ENCODE results near the gene DUOX1. TPM values are rescaled to one million over a fixed set of nuclear protein-coding genes. Genes with fewer than 3 reads are reported as not detected.

Gene DUOX1
- total and polyA plus RNA-seq, 4 donors: 0.13 to 4.5 (median 0.59) TPM

GRCh38 chr15:45205192-45205591 lies 75.4 kb downstream of the DUOX1 start:
- no peak overlapping the region for H3K4me3 ChIP-seq (ENCODE audit: low read length in 2 of 2)
- H3K27ac ChIP-seq (ENCODE audit: low read depth in 1 of 2, low read length in 2 of 2): no peak overlapping the region
- DNase-seq (no peak), ATAC-seq (ENCODE audit: low FRiP score) (no peak)
- 3 to 9% methylated on average over 2 of the region's 2 CpGs for WGBS, 2 donors
- H3K9me3 ChIP-seq (ENCODE audit: control insufficient read depth, low read length): no peaks in the 10 kb centered on the region
- H3K36me3 ChIP-seq (ENCODE audit: control insufficient read depth in 1 of 2, insufficient read depth in 2 of 2, low read length in 1 of 2): no peaks in the 10 kb centered on the region
- no peaks in the 10 kb centered on the region for H3K27me3 ChIP-seq (ENCODE audit: control insufficient read depth in 1 of 2, insufficient read depth in 2 of 2, low read length in 1 of 2)
- intact Hi-C loops (cut with DNase I): loop anchor here in 1 of 2 donors (5.0 to 10.0 kb wide), 2 partner anchors 197 to 430 kb away; partner anchors contain the start of gene SQOR
- H3K4me1 ChIP-seq (ENCODE audit: control insufficient read depth in 1 of 2, insufficient read depth in 2 of 2, low read length in 2 of 2): no peaks in the 10 kb centered on the region

- H3K27me3 ChIP-seq (ENCODE audit: control insufficient read depth in 1 of 2, insufficient read depth in 2 of 2, low read length in 1 of 2): peaks cover 0 to 1% of the 10 kb centered on the region in 2 donors
- 91 to 96% methylated on average over 1 of the region's 1 CpG for WGBS, 2 donors
- H3K9me3 ChIP-seq (ENCODE audit: control insufficient read depth, low read length): no peaks in the 10 kb centered on the region
- H3K4me3 ChIP-seq (ENCODE audit: low read length in 2 of 2): no peak overlapping the region
- H3K4me1 ChIP-seq (ENCODE audit: control insufficient read depth in 1 of 2, insufficient read depth in 2 of 2, low read length in 2 of 2): no peaks in the 10 kb centered on the region
- no peaks in the 10 kb centered on the region for H3K36me3 ChIP-seq (ENCODE audit: control insufficient read depth in 1 of 2, insufficient read depth in 2 of 2, low read length in 1 of 2)
- ATAC-seq (ENCODE audit: low FRiP score) (no peak), DNase-seq (no peak)
- intact Hi-C loops (cut with DNase I): no loop called here
- no peak overlapping the region for H3K27ac ChIP-seq (ENCODE audit: low read depth in 1 of 2, low read length in 2 of 2)
Observed at GRCh38 chr15:45212493-45212892, 82.7 kb downstream of the DUOX1 start.

Other genes with a start within 250 kb of the DUOX1 start
- gene TERB2, start 173.3 kb upstream of the DUOX1 start, total RNA-seq: not detected
- gene TERB2, start 173.3 kb upstream of the DUOX1 start, polyA plus RNA-seq: not detected
- gene SORD, start 106.8 kb upstream of the DUOX1 start, total RNA-seq: 1 to 10 TPM; 6.7 to 6.8 TPM
- 1 to 10 TPM; 5.7 to 7.1 TPM for gene SORD, start 106.8 kb upstream of the DUOX1 start, polyA plus RNA-seq
- gene DUOX2, start 15.8 kb upstream of the DUOX1 start, total RNA-seq: 1 to 10 TPM in 1 of 2 donors, under 1 TPM in 1; 0.65 to 2.6 TPM
- under 1 TPM; 0.03 to 0.13 TPM for gene DUOX2, start 15.8 kb upstream of the DUOX1 start, polyA plus RNA-seq
- not detected for gene DUOXA2, start 15.7 kb upstream of the DUOX1 start, total RNA-seq
- under 1 TPM in 1 of 2 donors, not detected in 1; 0.13 TPM for gene DUOXA2, start 15.7 kb upstream of the DUOX1 start, polyA plus RNA-seq
- gene DUOXA1, start 115 bp upstream of the DUOX1 start, total RNA-seq: 1 to 10 TPM in 1 of 2 donors, under 1 TPM in 1; 0.23 to 4.9 TPM
- gene DUOXA1, start 115 bp upstream of the DUOX1 start, polyA plus RNA-seq: under 1 TPM; 0.38 to 0.43 TPM
- 10 to 100 TPM; 13.8 to 19.0 TPM for gene SHF, start 58.0 kb downstream of the DUOX1 start, total RNA-seq
- 10 to 100 TPM in 1 of 2 donors, 1 to 10 TPM in 1; 4.3 to 12.7 TPM for gene SHF, start 58.0 kb downstream of the DUOX1 start, polyA plus RNA-seq
- not detected for gene SLC28A2, start 122.2 kb downstream of the DUOX1 start, total RNA-seq
- 1 to 10 TPM in 1 of 2 donors, not detected in 1; 2.0 TPM for gene SLC28A2, start 122.2 kb downstream of the DUOX1 start, polyA plus RNA-seq
- 10 to 100 TPM; 27.8 to 31.9 TPM for gene GATM, start 248.6 kb downstream of the DUOX1 start, total RNA-seq
- 10 to 100 TPM in 1 of 2 donors, 1 to 10 TPM in 1; 6.9 to 74.6 TPM for gene GATM, start 248.6 kb downstream of the DUOX1 start, polyA plus RNA-seq